ENCODE results near the gene GOLGA5. TPM values are rescaled to one million over a fixed set of nuclear protein-coding genes. Genes with fewer than 3 reads are reported as not detected.

Gene GOLGA5
- total RNA-seq = 10 to 100 TPM; 42.0 TPM

GRCh38 chr14:92793709-92794546 is at the start of gene GOLGA5:
GOLGA5 (plus strand) TSS chr14:92794305; CDS start chr14:92797438, 3,133 bp downstream.

GRCh38 chr14:92748259-92749016 is 45.7 kb upstream of the GOLGA5 start, which contains the start of gene LGMN:
LGMN (minus strand) TSS chr14:92748627; CDS start chr14:92732786, 15,841 bp downstream.

Other genes starting within 250 kb of the GOLGA5 start
- gene LGMN, start 45.7 kb upstream of the GOLGA5 start, total RNA-seq = 100 to 1,000 TPM in 1 of 2 donors, 10 to 100 TPM in 1; 79.2 to 104 TPM
- gene CHGA, start 128.8 kb downstream of the GOLGA5 start, total RNA-seq = not detected

Data from melanocyte of skin (primary cell).